ENCODE results near the gene GPR27. TPM values are rescaled to one million over a fixed set of nuclear protein-coding genes. Genes with fewer than 3 reads are reported as not detected.

Gene GPR27
- total RNA-seq, 1 experiment from 2014 or later: not detected

- Histone ChIP-seq H3K4me1 (replicated peaks; ENCODE audit: insufficient read depth) (no peaks in the 10 kb centered on the region), H3F3A (ENCODE audit: insufficient read depth, low read depth) (no peaks in the 10 kb centered on the region), H3K4me3 (no peak within 1 kb of the TSS), H4K20me1 (ENCODE audit: insufficient read depth) (no peaks in the 10 kb centered on the region), H3K79me2 (ENCODE audit: low read depth) (no peaks in the 10 kb centered on the region), H3K9me3 (ENCODE audit: insufficient read depth, low read depth) (no peaks in the 10 kb centered on the region), H3K9me2 (ENCODE audit: insufficient read depth) (no peaks in the 10 kb centered on the region), H2AFZ (no peak within 1 kb of the TSS), H3K27ac (no peak within 1 kb of the TSS), H3K27me3 (ENCODE audit: insufficient read depth, low read depth) (no peaks in the 10 kb centered on the region), H3K4me2 (no peak within 1 kb of the TSS), H3K36me3 (ENCODE audit: low read depth) (no peaks in the 10 kb centered on the region)
- intact Hi-C loops (cut with micrococcal nuclease; ENCODE audit: unreplicated experiment): no loop called here
- no peak for DNase-seq
- ChIA-PET CTCF (no interaction called here), POLR2A (ENCODE audit: unreplicated experiment) (no interaction called here)
- TF ChIP-seq, protein P1, sequence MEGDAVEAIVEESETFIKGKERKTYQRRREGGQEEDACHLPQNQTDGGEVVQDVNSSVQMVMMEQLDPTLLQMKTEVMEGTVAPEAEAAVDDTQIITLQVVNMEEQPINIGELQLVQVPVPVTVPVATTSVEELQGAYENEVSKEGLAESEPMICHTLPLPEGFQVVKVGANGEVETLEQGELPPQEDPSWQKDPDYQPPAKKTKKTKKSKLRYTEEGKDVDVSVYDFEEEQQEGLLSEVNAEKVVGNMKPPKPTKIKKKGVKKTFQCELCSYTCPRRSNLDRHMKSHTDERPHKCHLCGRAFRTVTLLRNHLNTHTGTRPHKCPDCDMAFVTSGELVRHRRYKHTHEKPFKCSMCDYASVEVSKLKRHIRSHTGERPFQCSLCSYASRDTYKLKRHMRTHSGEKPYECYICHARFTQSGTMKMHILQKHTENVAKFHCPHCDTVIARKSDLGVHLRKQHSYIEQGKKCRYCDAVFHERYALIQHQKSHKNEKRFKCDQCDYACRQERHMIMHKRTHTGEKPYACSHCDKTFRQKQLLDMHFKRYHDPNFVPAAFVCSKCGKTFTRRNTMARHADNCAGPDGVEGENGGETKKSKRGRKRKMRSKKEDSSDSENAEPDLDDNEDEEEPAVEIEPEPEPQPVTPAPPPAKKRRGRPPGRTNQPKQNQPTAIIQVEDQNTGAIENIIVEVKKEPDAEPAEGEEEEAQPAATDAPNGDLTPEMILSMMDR (conservative IDR thresholded peaks at IDR 0.05): no peak
- TF ChIP-seq EZH2 (IDR thresholded peaks at IDR 0.05; ENCODE audit: low read depth): no peak
- no TSS peak for BruUV-seq (replicated peaks)
These were observed 31.4 kb downstream of the GPR27 start, which contains the start of gene PROK2 for GRCh38 chr3:71784914-71785531. Gene PROK2, minus strand, starts transcription at chr3:71785148. Its CDS starts 96 bp downstream, at chr3:71785052.

- Histone ChIP-seq H3K9me3 (ENCODE audit: insufficient read depth, low read depth) (no peaks in the 10 kb centered on the region), H3K36me3 (ENCODE audit: low read depth) (no peaks in the 10 kb centered on the region), H3K27ac (no peak overlapping the region), H3K4me2 (no peak overlapping the region), H2AFZ (no peak overlapping the region), H3K4me1 (replicated peaks; ENCODE audit: insufficient read depth) (no peaks in the 10 kb centered on the region), H4K20me1 (ENCODE audit: insufficient read depth) (no peaks in the 10 kb centered on the region), H3K27me3 (ENCODE audit: insufficient read depth, low read depth) (no peaks in the 10 kb centered on the region), H3K9me2 (ENCODE audit: insufficient read depth) (no peaks in the 10 kb centered on the region), H3K79me2 (ENCODE audit: low read depth) (no peaks in the 10 kb centered on the region), H3K4me3 (no peak overlapping the region), H3F3A (ENCODE audit: insufficient read depth, low read depth) (no peaks in the 10 kb centered on the region)
- ChIA-PET POLR2A (ENCODE audit: unreplicated experiment) (no interaction called here), CTCF (no interaction called here)
- DNase-seq: no peak
- intact Hi-C loops (cut with micrococcal nuclease; ENCODE audit: unreplicated experiment): no loop called here
- no TSS peak for BruUV-seq (replicated peaks)
- TF ChIP-seq EZH2 (IDR thresholded peaks at IDR 0.05; ENCODE audit: low read depth): no peak
- TF ChIP-seq, protein P1 (conservative IDR thresholded peaks at IDR 0.05): no peak
These were observed 32.0 kb downstream of the GPR27 start for GRCh38 chr3:71785532-71786216.

DNA sequence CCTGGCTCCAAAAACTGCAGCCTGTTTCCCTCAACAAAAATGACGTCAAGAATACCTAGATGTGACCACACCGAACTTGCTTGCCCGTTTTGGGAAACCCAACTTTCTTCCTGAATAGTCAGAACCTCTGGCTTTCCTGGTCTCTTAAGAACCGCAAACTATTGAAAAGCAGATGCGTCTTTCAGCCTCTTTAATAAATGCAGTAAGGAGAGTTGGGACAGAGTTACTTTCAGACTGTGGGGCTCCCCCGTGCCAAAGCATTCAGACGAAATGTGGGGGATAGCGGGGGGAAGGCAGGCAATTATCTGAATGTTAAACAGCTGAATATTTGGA is 32.5 kb downstream of the GPR27 start:
- TF ChIP-seq, protein P1 (conservative IDR thresholded peaks at IDR 0.05): no peak
- TF ChIP-seq EZH2 (IDR thresholded peaks at IDR 0.05; ENCODE audit: low read depth): no peak
- H3K4me3 ChIP-seq: no peak overlapping the region
- H3K27ac ChIP-seq: no peak overlapping the region
- H3K4me2 ChIP-seq: no peak overlapping the region
- H3F3A ChIP-seq (ENCODE audit: insufficient read depth, low read depth): no peaks in the 10 kb centered on the region
- H3K36me3 ChIP-seq (ENCODE audit: low read depth): no peaks in the 10 kb centered on the region
- CTCF ChIA-PET: no interaction called here
- H3K27me3 ChIP-seq (ENCODE audit: insufficient read depth, low read depth): no peaks in the 10 kb centered on the region
- intact Hi-C loops (cut with micrococcal nuclease; ENCODE audit: unreplicated experiment): no loop called here
- H4K20me1 ChIP-seq (ENCODE audit: insufficient read depth): no peaks in the 10 kb centered on the region
- H2AFZ ChIP-seq: no peak overlapping the region
- H3K9me3 ChIP-seq (ENCODE audit: insufficient read depth, low read depth): no peaks in the 10 kb centered on the region
- H3K79me2 ChIP-seq (ENCODE audit: low read depth): no peaks in the 10 kb centered on the region
- BruUV-seq (replicated peaks): no TSS peak
- POLR2A ChIA-PET (ENCODE audit: unreplicated experiment): no interaction called here
- no peak for DNase-seq
- no peaks in the 10 kb centered on the region for H3K4me1 ChIP-seq (replicated peaks; ENCODE audit: insufficient read depth)
- no peaks in the 10 kb centered on the region for H3K9me2 ChIP-seq (ENCODE audit: insufficient read depth)

Measured in PC-9 (cell line).